Karpas-422 (cell line): ENCODE data around the gene GNG12. TPM values are rescaled to one million over a fixed set of nuclear protein-coding genes. Genes with fewer than 3 reads are reported as not detected.

Experiments used
- DNase-seq: peaks from one replicate; pipeline ENCODE4 v3.0.0-alpha.2; 2015
- H2AFZ ChIP-seq: fragments of 200-600 bp; sonication (generic); 2 replicates; pipeline ENCODE4 v1.6.1; 2014; ENCODE audit warnings: antibody characterized with exemption, low read length, mixed read lengths
- H3K27ac ChIP-seq: fragments of 200-600 bp; sonication (generic); 2 replicates; pipeline ENCODE4 v1.5.1; 2014; ENCODE audit warnings: mild to moderate bottlenecking, low read length, moderate library complexity
- H3K27me3 ChIP-seq: fragments of 200-600 bp; sonication (generic); 2 replicates; pipeline ENCODE4 v1.6.1; 2014; ENCODE audit warnings: low read length, mixed read lengths
- H3K36me3 ChIP-seq: fragments of 200-600 bp; sonication (generic); 2 replicates; pipeline ENCODE4 v1.6.1; 2014; ENCODE audit warnings: low read length, mixed read lengths; ENCODE audit not compliant: insufficient read depth
- H3K4me1 ChIP-seq: fragments of 200-600 bp; sonication (generic); 2 replicates; pipeline ENCODE4 v1.6.1; 2014; ENCODE audit warnings: mild to moderate bottlenecking, low read length, mixed read lengths
- H3K4me2 ChIP-seq: fragments of 200-600 bp; sonication (generic); 2 replicates; pipeline ENCODE4 v1.6.1; 2014; ENCODE audit warnings: low read length, low read depth, mild to moderate bottlenecking; ENCODE audit not compliant: poor library complexity, severe bottlenecking
- H3K4me3 ChIP-seq: fragments of 200-600 bp; sonication (generic); 2 replicates; pipeline ENCODE4 v1.5.1; 2014; ENCODE audit warnings: mild to moderate bottlenecking, antibody characterized with exemption, low read length, mixed read lengths
- H3K79me2 ChIP-seq: fragments of 200-600 bp; sonication (generic); 2 replicates; pipeline ENCODE4 v1.6.1; 2014; ENCODE audit warnings: mild to moderate bottlenecking, low read length, mixed read lengths
- H3K9ac ChIP-seq: fragments of 200-600 bp; sonication (generic); 2 replicates; pipeline ENCODE4 v1.6.0; 2014; ENCODE audit warnings: low read length
- H3K9me2 ChIP-seq: fragments of 200-600 bp; sonication (generic), shearing (Covaris generic); replicated peaks from 2 replicates; pipeline ENCODE4 v1.6.0; 2014; ENCODE audit warnings: mild to moderate bottlenecking, low read length, moderate library complexity; ENCODE audit not compliant: insufficient read depth
- H3K9me3 ChIP-seq: fragments of 300-700, 200-600 bp; sonication (generic); 2 replicates; pipeline ENCODE4 v1.6.1; 2014; ENCODE audit warnings: low read length, mixed read lengths
- H4K20me1 ChIP-seq: fragments of 200-600 bp; sonication (generic); 2 replicates; pipeline ENCODE4 v1.6.1; 2014; ENCODE audit warnings: mild to moderate bottlenecking, antibody characterized with exemption, low read length, low read depth; ENCODE audit not compliant: insufficient read depth
- total RNA-seq: library from RNA; depleted of rRNA; stranded (reverse); fragments of >200 nt; shearing (Covaris generic); gene quantifications from 2 replicates; pipeline ENCODE4 v1.2.3, GENCODE V29; 2014; ENCODE audit warnings: low replicate concordance

GNG12 gene
- total RNA-seq, 1 experiment from 2014 or later: not detected

GRCh38 chr1:67749263-67749843 lies 83.9 kb downstream of the GNG12 start:
- no peak overlapping the region for H3K27ac ChIP-seq
- H3K9ac ChIP-seq: no peak overlapping the region
- H3K36me3 ChIP-seq: no peaks in the 10 kb centered on the region
- no peaks in the 10 kb centered on the region for H4K20me1 ChIP-seq
- DNase-seq: no peak
- no peak overlapping the region for H3K4me3 ChIP-seq
- H3K4me1 ChIP-seq: peaks cover 13% of the 10 kb centered on the region
- no peak overlapping the region for H3K4me2 ChIP-seq
- H3K9me3 ChIP-seq: no peaks in the 10 kb centered on the region
- H3K79me2 ChIP-seq: no peaks in the 10 kb centered on the region
- H3K27me3 ChIP-seq: no peaks in the 10 kb centered on the region
- no peak overlapping the region for H2AFZ ChIP-seq
- H3K9me2 ChIP-seq: no peaks in the 10 kb centered on the region

DNA sequence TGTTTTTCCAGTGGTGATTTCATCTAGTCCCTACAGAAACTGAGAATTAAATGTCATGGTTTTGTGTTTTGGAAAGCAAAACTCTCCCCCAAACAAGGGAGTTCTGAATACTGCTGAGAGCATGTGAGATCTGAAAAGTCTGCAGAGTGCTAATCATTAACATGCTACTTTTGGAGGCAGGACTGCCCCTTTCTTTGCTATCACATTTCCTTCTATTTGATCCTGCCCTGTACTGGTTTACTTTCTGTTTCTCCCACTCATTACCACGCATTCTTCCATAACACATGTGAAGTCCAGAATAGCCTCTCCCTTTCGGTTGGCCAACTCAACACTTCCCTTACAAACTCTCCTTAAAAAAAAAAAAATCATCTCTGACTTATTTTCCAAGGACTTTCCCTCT lies 84.6 kb downstream of the GNG12 start:
- no peaks in the 10 kb centered on the region for H3K79me2 ChIP-seq
- H3K9ac ChIP-seq: no peak overlapping the region
- H3K9me3 ChIP-seq: no peaks in the 10 kb centered on the region
- H3K9me2 ChIP-seq: no peaks in the 10 kb centered on the region
- H3K27ac ChIP-seq: no peak overlapping the region
- no peak overlapping the region for H3K4me3 ChIP-seq
- DNase-seq: no peak
- no peaks in the 10 kb centered on the region for H4K20me1 ChIP-seq
- H3K4me2 ChIP-seq: no peak overlapping the region
- H2AFZ ChIP-seq: no peak overlapping the region
- no peaks in the 10 kb centered on the region for H3K36me3 ChIP-seq
- H3K27me3 ChIP-seq: no peaks in the 10 kb centered on the region
- peaks cover 16% of the 10 kb centered on the region for H3K4me1 ChIP-seq

- Histone ChIP-seq H3K9me2 (no peaks in the 10 kb centered on the region), H3K79me2 (no peaks in the 10 kb centered on the region), H3K27ac (no peak overlapping the region), H3K36me3 (no peaks in the 10 kb centered on the region), H3K27me3 (no peaks in the 10 kb centered on the region), H3K4me1 (peaks cover 23% of the 10 kb centered on the region), H3K9ac (no peak overlapping the region), H2AFZ (no peak overlapping the region), H3K4me2 (no peak overlapping the region), H3K4me3 (no peak overlapping the region), H4K20me1 (no peaks in the 10 kb centered on the region), H3K9me3 (no peaks in the 10 kb centered on the region)
- no peak for DNase-seq
Measured at GRCh38 chr1:67747671-67748546, 85.4 kb downstream of the GNG12 start.

- Histone ChIP-seq H3K4me2 (no peak overlapping the region), H3K27ac (no peak overlapping the region)
- DNase-seq: no peak
Measured at GRCh38 chr1:67745875-67746698, 87.2 kb downstream of the GNG12 start.

DNA sequence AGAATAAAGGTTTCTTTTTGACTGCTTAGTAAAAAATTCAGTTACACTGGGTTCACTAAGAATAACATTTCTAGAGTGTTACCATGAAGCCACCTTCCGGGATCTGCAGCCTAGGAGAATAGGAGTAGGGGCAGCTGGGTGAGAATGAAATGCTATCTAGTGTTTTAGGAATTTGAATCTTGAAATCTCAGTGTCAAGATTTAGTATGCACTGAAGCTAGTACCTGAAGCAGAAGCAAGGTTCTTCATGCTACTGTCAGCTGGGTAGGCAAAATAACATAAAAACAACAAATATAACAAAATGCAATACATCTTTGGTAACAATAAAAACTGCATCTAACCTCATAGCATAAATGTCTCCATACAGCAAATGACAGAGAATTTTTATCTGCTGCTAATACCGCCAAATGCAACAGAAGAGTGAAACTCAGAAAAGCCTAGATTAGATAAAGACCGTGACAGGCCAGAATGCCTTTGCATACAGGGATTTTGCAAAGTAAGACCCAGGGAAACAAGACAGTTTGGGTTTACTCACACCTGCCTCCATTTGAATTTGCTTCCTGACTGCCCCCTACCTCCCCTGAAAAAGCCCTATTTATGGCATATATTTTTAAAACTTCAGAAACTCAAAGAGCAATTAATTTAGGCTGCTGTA lies 90.1 kb downstream of the GNG12 start:
- Histone ChIP-seq H2AFZ (peak overlapping the region; percentile 3; the same call in 1 of the 2 replicates), H3K9me3 (no peaks in the 10 kb centered on the region), H3K4me3 (no peak overlapping the region), H3K9ac (no peak overlapping the region), H3K4me2 (peak overlapping the region; percentile 37), H4K20me1 (no peaks in the 10 kb centered on the region), H3K4me1 (peaks cover 14% of the 10 kb centered on the region), H3K27me3 (no peaks in the 10 kb centered on the region), H3K9me2 (no peaks in the 10 kb centered on the region), H3K79me2 (no peaks in the 10 kb centered on the region), H3K27ac (no peak overlapping the region), H3K36me3 (no peaks in the 10 kb centered on the region)
- DNase-seq: no peak

More at GRCh38 chr1:67745875-67746698, 87.2 kb downstream of the GNG12 start:
- Histone ChIP-seq H3K9me2 (no peaks in the 10 kb centered on the region), H3K79me2 (no peaks in the 10 kb centered on the region), H3K9ac (no peak overlapping the region), H3K36me3 (no peaks in the 10 kb centered on the region), H3K9me3 (no peaks in the 10 kb centered on the region), H3K27me3 (no peaks in the 10 kb centered on the region), H2AFZ (no peak overlapping the region), H4K20me1 (no peaks in the 10 kb centered on the region), H3K4me1 (peaks cover 27% of the 10 kb centered on the region), H3K4me3 (no peak overlapping the region)

GRCh38 chr1:67741736-67742135 lies 91.5 kb downstream of the GNG12 start:
- no peak overlapping the region for H2AFZ ChIP-seq
- no peaks in the 10 kb centered on the region for H3K36me3 ChIP-seq
- H3K27me3 ChIP-seq: no peaks in the 10 kb centered on the region
- DNase-seq: no peak
- no peak overlapping the region for H3K4me2 ChIP-seq
- H3K4me3 ChIP-seq: no peak overlapping the region
- H3K79me2 ChIP-seq: no peaks in the 10 kb centered on the region
- no peak overlapping the region for H3K9ac ChIP-seq
- no peaks in the 10 kb centered on the region for H3K9me3 ChIP-seq
- H3K27ac ChIP-seq: no peak overlapping the region
- peaks cover 22% of the 10 kb centered on the region for H3K4me1 ChIP-seq
- no peaks in the 10 kb centered on the region for H4K20me1 ChIP-seq
- no peaks in the 10 kb centered on the region for H3K9me2 ChIP-seq

DNA sequence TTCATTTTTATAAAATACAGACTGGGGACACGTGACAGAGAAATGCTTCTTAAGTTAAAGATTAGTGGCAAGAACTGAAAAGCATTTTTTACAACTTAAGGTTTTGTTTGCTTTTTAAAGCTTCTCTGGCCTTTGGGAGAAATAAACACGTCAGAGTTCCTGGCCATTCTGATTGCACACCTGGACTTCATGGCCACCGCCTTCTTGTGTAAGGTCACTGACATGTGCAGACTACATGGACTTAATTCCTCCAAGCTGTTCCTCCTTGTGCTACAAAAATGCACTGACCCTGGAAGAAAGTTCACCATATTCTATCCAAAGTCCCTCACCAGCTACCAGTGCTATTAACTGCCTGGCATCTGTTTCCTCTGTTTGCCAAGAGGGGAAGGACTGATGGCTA lies 92.1 kb downstream of the GNG12 start:
- Histone ChIP-seq H3K4me1 (peaks cover 29% of the 10 kb centered on the region), H3K27ac (no peak overlapping the region), H3K4me3 (no peak overlapping the region), H3K4me2 (no peak overlapping the region), H3K27me3 (no peaks in the 10 kb centered on the region), H4K20me1 (no peaks in the 10 kb centered on the region), H3K9me2 (no peaks in the 10 kb centered on the region), H3K79me2 (no peaks in the 10 kb centered on the region), H3K9ac (no peak overlapping the region), H3K9me3 (no peaks in the 10 kb centered on the region), H3K36me3 (no peaks in the 10 kb centered on the region), H2AFZ (no peak overlapping the region)
- no peak for DNase-seq
